NCI-H2196 (cell line): ENCODE measurements around the gene INHBE.
"Not testable (repeated sequence)": the region's sequence is repeated elsewhere in the genome, so short reads cannot be mapped to it uniquely, and the experiment has no call there.

Experiments
- DNase-seq: peaks from one replicate; lab custom pipeline; 2025; ENCODE audit not compliant: unreplicated experiment; lab: John Stamatoyannopoulos, UW

The INHBE gene

DNA sequence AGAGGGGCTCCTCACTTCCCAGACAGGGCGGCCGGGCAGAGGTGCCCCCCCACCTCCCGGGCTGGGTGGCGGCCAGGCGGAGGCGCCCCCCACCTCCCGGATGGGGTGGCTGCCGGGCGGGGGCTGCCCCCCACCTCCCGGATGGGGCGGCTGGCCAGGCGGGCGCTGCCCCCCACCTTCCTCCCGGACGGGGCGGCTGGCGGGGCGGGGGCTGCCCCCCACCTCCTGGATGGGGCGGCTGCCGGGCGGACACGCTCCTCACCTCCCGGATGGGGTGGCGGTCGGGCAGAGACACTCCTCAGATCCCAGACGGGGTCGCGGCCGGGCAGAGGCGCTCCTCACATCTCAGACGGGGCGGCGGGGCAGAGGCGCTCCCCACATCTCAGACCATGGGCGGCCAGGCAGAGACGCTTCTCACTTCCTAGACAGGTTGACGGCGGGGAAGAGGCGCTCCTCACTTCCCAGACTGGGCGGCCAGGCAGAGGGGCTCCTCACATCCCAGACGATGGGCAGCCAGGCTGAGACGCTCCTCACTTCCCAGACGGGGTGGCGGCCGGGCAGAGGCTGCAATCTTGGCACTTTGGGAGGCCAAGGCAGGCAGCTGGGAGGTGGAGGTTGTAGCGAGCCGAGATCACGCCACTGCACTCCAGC is 40.1 kb downstream of the INHBE start:
- not testable (repeated sequence) for DNase-seq

DNA sequence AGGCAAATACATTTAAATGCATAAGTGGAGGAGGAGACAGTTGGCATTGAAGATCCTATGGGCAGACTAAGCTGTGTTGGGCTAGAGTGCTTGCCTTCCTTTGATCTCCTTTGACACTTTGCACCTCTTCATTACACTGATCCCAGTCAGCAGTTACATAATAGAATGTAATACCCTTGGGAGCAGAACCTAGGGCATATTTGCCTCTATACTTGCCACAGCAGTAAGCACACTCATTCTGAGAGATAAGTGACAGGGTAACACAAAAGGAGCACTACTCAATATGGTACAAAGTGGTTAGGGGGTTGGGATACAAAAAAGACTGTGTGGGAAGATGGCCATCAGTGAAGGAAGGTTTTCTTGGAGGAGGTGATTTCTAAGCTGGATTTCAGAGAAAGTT is 41.7 kb downstream of the INHBE start:
- no peak for DNase-seq

DNA sequence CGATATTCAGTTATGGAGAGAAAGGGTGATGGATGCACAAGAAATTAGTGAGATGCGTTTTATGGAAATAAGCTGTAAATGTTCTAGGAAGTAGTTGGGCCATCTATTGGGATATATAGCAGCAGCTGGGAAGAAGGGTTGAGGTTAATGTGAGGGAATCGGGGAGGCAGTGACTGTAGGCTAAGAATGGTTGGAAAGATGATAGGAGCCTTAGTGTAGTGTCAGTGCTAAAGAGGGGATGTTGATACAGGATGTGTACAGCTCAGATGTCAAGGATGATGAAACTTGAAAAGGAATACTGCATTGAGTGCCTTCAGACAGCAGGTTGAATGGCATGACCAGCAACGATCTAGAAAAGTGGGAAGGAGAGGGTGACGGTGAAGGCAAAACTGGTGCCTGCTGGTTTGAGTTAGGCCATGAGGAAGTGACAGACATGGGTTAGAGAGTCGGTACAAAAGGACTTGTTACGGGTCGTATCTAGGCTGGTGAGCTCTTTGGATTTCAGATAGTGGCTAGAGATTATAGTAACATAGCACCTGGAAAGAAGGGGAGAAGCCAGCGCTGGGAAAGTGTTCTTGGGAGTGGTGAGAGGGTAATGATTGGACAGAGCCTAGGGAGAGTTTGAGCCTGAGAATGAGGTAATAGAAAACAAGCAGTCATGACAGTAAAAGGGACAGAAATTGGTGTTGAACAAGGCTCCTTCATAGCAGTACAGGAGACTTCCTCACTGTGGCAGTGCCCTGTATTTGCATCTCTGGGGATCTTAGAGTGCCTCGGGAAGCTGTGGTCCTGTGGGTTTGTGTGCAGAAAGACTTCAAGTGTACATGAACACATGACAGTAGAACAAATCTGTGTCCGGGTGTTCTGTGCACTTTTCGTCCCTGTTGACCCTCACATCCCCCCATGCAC is 42.4 kb downstream of the INHBE start:
- no peak for DNase-seq

DNA sequence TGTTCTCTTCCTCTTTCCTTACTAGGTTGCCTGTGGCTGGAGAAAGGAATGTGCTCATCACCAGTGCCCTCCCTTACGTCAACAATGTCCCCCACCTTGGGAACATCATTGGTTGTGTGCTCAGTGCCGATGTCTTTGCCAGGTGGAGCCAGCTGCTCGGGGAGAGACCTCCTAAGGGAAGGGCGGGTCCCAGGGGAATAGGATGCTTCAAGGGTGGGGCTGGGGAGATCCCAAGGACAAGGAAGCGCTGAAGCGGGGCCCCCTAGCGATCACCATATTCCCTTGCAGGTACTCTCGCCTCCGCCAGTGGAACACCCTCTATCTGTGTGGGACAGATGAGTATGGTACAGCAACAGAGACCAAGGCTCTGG is 43.0 kb downstream of the INHBE start:
- no peak for DNase-seq

DNA sequence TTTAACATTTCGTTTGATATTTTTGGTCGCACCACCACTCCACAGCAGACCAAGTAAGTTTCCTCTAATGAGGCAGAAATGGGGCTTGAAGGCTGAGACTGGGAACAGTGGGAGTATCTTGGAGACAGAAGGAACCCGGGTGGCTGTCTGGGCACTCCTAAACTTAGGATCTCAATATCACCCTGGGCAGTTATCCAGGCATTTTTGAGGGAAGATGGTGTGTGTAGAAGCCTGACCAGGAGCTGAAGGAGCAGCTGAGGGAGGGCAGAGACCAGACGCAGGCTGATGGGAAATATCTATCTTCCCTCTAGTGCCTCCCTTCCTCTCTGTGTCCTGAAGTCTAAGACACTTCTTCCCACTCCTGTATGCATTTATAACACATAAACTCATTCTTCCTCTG is 43.5 kb downstream of the INHBE start:
- DNase-seq: no peak

DNA sequence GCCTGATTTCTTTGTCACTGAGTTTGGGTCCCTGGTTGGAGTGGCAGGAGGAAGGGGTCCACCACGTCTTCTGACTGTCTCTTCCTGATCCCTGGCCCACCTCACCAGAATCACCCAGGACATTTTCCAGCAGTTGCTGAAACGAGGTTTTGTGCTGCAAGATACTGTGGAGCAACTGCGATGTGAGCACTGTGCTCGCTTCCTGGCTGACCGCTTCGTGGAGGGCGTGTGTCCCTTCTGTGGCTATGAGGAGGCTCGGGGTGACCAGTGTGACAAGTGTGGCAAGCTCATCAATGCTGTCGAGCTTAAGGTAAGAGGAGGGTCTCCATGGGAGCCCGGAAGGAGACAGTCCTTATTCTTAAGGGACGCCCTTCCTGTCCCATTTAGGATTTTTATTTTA is 45.1 kb downstream of the INHBE start:
- no peak for DNase-seq

DNA sequence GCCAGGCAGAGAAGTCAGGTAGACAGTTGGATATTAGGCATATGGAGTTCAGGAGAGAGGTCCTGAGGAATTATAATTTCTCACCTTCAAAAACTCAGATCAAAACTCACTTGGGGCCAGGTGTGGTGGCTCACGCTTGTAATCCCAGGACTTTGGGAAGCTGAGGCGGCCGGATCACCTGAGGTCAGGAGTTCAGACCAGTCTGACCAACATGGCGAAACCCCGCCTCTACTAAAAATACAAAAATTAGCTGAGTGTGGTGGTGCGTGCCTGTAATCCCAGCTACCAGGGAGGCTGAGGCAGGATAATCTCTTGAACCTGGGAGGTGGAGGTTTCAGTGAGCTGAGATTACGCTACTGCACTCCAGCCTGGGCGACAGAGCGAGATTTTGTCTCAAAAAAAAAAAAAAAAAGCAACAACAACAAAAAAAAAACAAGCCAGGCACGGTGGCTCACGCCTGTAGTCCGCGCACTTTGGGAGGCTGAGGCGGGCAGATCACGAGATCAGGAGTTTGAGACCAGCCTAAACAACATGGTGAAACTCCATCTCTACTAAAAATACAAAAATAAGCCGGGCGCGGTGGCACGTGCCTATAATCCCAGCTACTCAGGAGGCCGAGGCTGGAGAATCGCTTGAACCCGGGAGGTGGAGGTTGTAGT is 47.3 kb downstream of the INHBE start:
- DNase-seq: not testable (repeated sequence)

DNA sequence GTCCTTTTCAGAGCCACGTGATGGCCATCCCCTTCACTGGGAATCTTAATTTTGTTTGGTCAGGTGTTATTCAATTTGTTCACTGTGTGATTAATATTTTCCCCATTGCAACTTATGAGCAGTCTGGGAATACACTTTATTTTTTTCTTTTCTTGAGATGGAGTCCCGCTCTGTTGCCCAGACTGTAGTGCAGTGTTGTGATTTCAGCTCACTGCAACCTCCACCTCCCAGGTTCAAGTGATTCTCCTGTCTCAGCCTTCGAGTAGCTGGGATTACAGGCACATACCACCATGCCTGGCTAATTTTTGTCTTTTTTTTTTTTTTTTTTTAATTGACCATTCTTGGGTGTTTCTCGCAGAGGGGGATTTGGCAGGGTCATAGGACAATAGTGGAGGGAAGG is 51.4 kb downstream of the INHBE start:
- DNase-seq: not testable (repeated sequence)
